HG03064 (cell line): ENCODE measurements around the gene ZNF496.

Experiments used
- ATAC-seq: cut with Tn5 transposase; IDR thresholded peaks from one replicate; pipeline ENCODE4 v1.9.1; 2021; ENCODE audit warnings: low read depth; ENCODE audit not compliant: unreplicated experiment

The ZNF496 gene

GRCh38 chr1:247247568-247247967 is 84.1 kb downstream of the ZNF496 start:
- no peak for ATAC-seq
